NCI-H187 treated with DMSO at 0.1 percent for 48 hours (cell line): Measurements from ENCODE around the gene NFYA.

Source experiments
- DNase-seq: peaks from one replicate; lab custom pipeline; 2025; lab: John Stamatoyannopoulos, UW

Gene NFYA

DNA sequence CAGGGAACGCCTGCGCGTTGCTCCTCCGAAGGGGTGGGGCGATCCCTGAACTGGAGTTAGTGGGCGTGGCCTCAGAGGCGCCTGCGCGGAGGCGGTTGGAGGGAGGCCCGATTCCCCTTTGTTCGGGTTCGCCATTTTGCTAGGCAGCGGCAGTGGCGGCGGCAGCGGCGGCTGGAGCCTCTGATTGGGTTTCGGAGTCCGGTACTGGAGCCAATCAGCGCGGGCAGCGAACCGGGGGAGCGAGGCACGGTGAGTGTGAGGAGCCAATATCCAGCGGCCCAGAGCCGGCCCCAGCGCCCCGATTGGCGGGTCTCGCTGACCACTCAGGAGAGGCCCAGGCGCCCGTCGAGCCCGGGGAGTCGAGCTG, at the start of gene NFYA:
NFYA (plus strand) TSS at position 139 of the 367 bp plus-strand sequence. CDS start 6,116 bp downstream, outside the sequence.
- no peak for DNase-seq

DNA sequence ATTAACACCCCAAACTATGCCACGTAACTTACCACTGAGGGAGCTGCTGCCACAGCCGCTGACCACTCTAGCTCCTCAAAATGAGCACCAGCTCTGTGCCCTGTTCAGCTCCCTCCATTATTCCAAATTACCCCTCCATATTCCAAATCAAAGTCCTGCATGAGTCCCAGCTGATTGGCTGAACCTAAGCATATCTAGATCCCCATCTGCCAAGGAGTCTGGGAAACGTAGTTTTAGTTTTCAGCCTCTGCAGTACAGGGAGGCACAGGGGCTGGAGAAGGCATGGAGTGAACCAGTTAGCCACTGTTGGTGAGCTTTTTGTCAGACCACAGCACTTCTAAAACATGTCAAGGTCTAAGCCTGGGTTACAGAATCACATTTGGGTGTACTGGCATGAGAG, 49.7 kb upstream of the NFYA start:
- no peak for DNase-seq

DNA sequence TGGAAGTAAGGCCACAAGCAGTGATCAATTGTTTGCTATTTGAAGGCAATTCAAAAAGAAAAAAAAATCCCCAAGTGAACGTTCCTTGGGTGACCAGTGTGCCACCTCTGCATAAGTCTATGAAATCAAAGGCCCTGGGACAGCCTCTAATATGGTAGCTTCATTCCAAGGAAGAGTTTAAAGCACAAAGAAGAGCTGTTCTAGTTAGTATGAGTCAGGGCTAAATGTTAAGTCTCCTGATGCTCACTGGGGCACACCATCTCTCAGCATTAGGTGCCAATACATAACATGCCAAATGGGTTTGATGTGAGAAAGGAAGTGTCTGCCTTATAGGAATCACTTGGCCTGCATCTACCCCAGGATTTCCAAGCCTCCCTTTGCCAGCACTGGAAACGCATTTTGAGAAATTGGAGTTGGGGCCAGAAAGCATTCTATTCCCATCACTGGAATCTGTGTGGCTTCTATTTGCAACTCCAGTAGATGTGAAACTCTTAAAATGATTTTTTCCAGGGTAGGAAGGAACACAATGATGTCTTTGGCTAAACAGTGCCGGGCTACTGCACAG, 46.7 kb upstream of the NFYA start:
- DNase-seq, result no peak

DNA sequence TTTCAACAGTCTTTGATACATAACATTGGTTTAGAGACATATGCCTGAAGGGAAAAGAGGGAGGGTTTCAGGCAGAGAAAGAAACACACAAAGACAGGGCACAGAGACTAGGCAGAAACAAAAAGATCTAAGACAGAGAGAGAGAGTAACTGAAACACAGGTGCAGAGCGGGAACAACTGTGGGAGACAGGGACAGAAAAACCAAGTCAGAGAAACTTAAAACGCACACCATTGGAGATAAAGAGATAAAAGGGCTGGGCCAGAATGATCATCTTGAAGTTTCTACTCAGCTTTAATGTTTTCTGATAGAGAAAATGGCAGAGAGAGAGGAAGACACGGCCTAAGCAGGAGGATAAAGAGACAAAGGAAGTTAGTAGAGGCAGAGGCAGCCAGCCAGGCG, 45.5 kb upstream of the NFYA start:
- no peak for DNase-seq

DNA sequence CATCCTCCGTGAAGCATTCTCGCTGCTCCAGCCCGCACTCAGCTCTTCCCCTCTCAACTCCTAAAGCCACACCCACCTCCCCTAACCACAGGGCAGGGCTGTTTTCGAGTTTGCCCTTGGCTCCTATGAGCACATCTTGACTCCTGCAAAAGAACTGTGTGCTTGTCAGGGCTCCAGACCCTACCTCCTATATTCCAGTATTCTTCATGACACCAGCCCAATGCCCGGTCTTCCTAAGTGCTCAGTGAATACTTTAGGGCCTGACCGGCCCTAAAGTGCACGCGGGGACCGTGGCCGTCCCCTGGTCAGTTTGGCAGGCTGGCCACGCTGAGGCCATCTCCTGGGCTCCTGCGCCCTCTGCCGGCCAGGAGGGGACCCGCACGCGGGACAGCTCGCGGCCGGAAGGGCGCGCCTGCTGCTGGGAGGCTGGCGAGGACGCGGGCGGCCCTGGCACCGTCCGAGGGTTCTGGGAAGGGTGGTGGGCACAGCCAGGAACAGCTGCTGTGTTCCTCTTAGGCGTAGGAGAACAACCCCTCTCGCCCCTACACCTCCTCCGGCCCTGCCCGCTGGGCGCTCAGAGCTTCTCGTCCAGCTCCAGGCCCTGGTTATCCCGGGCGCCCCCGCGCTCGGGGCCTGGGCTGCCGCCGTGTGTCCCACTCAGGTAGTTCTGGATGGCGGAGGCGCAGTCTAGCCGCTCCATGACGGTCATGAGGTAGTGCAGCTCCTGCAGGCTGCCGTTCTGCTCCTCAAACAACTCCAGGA, 44.8 kb upstream of the NFYA start:
- DNase-seq, result no peak

DNA sequence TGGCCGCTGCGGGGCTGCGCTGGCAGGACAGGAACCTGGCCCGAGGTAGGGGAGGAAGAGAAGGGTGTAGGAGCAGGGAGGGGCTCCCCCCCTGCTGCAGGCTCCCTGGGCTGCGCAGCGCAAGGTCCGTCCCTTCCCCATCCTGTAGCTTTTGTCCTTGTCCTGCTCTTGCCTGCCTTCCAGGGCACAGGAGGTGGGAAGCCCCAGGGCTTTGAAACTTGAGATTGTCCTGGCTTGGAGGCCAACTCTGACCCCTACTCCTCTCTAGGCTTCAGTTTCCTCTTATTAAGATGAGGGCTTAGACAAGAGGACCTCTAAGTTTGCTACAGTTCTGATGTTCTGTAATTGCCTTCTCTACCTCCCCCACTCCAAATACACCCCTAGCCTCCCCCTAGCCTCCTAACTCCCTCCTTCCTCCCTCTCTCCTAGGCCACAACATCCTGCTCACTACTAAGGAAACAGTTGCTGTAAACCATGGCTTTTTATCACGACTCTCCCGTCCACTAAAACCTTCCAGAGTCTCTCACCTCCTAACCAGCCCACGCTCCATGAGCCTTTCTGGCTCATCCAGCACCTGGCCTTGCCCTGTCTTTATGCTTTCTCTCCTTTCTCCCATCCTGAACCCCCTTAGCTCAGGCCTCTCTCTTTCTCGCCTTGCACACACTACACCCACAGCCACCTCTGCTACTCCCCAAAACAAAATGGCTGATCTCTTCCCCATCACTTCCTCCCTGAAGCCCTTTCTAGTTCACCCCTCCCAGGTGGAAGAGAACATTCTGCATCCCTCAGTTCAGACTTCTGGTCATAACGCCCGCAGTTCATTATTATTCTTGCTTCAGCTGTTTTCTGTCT, 44.0 kb upstream of the NFYA start:
- DNase-seq, result no peak

DNA sequence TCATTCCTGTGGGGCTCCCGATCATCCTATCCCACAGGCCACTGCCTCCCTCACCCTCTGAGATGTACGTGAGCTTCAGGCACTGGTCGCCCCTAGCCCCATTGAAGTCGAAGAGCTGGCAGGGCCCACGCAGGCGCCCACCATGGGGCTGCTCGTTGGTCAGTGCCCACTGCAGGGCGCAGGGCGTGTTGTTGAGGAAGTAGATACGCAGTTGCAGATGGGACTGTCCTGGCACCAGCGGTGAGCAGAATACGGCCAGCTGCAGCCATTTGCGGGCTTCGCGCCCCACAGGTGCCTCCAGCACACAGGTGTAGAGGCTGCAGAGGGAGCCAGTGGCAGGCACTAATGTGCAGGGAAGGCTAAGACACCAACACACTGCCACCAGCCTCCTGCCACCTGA, 39.9 kb upstream of the NFYA start:
- DNase-seq, result no peak

DNA sequence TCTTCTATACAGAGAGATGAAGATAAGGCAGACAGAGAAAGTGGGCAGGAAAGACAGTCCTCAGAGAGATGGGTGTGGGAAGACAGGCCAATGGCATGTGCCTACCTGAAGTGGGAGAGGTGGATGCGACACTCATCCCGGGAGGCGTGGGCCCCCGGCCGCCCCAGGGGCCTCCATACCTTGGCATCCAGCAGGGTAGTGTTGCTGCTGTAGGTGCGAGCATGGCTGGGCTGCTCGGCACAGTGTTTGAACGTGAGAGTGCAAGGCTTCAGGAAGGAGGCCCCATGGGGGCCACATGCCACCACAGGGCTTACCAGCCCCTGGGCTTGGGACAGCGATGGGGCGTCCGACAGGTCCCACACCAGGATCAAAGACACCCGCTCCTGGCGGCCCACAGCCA, 39.0 kb upstream of the NFYA start:
- DNase-seq, result no peak

DNA sequence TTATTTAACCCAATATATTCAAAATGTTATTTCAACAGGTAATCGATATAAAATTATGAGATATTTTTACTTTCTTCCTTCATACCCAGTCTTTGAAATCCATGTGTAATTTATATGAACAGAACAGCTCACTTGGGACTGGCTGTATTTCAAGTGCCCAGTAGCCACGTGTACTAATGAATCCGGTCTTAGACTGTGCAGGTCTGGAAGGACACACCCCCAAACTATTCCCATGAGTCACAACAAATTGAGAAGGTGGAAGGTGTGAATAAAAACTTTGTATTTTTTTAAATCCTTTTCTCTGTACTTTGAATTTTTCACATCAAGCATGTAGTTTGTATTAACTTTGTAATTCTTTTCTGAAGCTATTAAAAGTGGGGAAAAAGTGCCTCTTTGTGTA, 36.6 kb upstream of the NFYA start:
- no peak for DNase-seq

DNA sequence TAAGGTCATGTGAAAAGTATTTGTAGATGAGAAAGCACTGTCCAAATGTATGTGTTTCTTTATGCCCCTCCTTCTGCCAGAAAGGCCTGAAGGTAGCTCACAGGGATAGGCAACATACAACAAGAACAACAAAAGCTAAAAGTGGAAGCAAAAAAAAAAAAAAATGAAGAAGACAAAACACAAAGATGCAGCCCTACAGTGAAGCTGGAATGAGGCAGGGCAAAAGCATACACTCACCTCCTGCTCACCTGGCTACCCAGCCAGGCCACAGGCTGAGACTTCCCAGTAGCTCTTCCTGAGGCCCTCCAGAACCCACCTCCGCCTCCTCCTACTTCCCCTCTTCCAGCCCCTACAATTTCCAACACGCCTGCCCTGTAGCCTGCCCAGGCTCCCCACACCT, 36.2 kb upstream of the NFYA start:
- DNase-seq, result no peak

DNA sequence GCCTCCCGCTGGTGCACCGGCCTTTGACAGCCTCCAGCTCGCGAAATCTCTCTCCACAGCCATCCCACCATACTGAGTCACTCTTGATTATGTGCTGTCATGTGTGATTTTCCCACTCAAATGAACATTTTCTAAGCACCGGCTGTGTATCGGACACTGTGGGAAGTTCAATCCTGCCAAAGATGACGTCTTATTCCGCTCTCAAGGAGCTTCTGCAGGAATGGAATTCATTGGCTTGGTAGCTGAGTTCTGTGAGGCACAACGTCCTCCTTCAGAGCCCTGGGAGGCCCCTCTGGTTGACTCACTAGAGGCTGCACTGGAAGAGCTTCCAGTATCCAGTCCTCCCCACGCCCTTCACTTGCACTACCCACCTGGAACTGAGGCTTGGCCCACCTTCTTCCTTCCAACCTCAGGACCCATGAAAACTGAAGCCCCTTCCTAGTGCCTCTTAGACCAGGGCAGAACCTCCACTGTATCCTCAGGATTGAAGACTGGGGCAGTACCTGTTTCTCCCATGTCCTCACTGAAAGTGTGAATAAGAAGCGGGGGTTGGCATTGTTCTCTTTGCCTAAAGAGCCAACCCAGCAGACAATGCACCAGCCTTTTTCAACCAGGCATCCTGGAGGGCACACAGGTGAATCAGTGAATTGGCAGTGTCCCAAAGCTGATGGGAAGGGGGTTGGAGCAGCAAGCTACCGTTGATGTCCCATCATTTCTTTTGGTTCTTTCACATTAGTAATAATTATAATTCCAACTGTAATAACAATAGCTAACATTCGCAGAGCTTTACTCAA, 35.5 kb upstream of the NFYA start:
- no peak for DNase-seq

DNA sequence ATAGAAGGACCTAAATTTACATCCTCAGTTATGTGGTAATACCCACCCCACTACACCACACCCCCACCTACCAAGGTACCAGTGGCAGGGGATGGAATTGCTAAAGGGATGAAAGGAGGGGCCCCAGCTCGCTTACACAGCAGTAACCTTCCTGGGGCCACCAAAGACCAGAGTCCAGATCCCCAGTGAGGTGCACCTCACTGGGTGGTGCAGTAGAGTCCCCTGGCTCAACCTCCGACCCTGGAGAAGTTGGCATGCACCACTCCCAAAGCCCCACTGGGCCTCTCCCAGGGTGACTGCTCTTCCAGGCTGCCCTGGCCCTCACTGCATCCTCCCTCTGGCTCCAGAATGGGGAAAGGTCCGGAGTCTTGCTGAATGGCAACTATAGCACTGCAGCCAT, 34.6 kb upstream of the NFYA start:
- DNase-seq, result no peak

DNA sequence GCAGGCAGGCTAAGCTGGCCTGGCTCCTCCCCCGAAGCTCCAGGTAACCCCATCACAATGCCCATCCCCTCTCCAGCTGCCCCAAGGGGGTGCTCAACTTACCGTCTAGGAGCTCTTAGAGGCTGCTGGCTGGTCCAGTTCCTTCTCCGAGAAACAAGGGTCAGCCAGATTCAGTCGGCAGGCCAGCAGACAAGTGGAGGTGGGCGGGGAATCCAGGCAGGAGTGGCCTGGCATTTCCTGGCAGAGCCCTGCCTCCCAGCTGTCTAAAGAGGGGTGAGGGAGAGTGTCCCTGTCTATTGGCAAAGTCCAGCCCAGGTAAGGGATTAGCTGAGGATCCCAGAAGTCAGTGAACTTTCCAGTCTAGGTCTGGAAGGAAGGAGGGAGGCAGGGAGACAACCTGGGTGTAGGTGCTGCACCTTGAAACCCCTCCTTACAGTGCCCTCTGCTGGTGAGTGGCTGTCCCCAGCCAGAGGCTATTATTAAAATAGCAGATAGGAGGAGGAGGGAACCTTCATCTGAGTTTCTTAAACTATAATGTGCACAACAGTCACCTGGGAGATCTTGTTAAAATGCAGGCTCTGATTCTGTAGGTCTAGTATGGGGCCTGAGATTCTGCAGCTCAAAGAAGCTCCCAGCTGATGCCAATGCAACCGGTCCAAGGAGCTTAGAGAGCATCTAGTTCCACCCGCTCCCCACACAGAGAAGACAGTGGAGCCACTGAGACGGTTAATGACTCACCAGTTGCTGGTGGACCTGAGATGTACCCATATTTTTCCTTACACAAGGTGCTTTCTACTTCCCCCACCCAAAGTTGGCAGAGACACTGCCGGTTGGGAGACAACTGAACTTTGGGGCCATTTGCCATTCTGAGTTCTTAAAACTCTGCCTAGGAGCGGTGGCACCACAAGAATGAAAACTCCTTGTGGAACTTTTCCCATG, 33.4 kb upstream of the NFYA start, which contains the start of gene UNC5CL:
UNC5CL (minus strand) TSS at position 162 of the 939 bp plus-strand sequence. CDS start 4,147 bp downstream, outside the sequence.
- no peak for DNase-seq

DNA sequence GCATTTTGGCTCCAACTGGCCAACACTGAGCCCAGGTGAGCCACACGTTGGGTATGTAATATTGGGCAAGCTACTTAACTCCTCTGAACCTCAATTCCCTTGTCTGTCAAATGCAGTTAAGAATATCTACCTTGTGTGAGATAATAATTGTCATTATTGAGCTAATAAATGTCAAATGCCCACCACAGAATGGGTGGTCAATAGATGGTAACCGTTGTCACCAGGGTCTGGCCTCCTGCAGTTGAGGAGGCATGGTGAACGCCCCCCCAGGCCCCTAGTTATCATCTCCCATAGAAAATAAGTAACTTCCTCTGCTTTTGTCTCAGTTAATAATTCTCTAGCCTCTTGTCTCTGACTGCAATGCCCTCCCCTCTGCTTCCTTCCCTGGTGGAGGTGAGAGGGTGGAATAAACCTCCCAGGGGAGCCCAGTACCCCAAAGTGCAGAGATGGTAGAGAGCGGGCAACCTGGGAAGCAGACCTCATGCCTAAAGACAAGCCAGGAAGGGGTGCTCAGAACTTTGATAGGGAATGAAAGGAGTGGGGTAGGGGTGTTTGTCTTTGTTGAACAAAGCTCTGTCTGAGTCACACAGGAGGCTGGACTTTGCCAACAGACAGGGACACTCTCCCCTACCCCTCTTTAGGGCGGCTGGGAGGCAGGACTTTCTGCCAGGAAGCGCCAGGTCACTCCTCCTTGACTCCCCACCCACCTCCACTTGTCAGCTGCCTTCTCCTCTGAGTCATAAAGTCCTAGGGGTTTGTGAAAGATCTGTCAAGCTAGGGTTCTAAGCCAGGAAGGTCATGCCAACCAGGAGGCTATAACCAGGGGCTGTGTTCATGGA, 32.5 kb upstream of the NFYA start:
- no peak for DNase-seq

DNA sequence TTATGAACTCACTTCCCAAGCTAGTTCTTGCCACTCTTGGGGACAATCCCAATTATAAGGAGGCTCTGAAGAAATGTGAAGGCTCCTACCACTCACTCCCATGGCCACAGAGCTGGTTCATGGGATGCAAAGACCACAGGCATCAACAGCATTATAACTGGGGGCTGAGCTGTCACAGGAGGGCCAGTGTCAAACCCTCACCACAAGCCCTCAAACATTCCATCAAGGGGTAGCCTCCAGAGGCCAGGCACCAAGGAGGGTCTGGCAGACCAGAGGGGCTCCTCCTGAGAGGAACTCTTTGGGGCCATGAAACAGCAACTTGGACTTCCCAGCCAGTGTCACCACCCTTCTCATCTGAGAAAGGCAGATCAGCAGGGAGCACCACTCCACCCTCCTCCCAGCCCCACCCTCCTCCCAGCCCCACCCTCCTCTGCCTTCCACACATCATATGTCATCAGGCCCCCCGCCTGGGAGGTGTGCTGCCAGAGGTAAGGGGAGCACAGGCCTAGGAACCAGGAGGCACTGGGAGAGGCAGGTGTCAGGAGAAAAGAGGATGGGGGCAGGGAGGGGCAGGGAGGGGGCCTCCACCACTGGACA, 31.7 kb upstream of the NFYA start:
- DNase-seq, result no peak

DNA sequence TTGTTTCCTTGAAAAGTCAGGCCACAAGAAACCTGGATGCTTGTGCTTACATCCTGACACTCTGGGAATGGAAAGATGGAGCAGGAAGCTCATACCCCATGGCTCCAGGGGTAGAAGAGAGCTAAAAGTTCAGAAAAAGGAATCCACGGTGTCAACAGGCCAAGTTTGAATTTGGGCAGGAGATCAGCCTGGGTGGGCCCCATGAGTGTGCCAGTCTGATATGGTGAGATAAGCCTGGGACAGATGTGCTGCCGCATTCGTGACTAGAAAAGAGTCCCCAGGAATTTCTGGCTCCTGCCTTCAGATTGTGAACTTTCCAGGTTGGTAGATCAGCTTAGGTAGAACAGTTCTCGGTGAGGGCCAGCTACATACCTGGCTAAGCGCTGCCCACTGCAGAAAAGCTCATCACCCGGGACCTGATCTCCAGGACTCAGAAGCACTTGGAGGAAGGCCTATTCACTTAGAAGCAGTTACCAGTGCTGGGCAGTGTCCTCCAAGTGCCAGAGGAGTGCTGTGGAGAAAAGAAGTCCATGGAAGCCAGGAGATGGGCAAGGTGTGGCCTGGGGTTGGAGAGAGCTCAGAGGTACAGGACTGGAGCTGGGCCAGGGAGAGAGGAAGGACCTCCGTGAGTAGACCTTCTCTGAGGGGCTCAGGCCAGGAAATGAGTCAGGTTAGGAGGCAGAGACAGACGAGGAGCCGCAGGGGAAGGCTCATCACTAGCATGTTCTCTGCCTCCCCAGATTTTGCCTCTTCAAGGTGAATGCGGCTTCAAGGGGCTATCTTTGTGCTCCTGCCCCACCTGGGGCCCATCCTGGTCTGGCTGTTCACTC, 30.3 kb upstream of the NFYA start, which contains the start of gene TSPO2:
TSPO2 (plus strand) TSS at position 242 of the 830 bp plus-strand sequence; CDS start at position 761, 519 bp downstream.
- DNase-seq, result no peak

DNA sequence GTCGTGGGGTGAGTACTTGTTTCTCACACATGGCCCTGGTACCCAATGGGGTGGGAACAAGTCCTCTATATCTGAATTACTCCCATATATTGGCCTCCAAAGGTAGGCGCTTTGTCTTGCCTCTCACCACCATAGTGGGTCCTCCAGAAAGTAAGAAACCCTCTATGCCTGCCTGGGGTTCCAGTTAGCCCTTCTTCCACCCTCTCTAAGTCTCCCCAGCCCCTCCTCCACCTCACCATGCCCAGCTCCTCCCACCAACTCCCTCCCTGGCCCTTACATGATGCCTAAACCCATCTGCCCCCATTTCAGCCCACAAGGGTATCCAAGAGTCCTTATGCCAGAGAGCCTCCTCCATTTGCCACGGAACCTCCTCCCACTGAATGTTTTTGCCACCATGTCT, 29.6 kb upstream of the NFYA start:
- no peak for DNase-seq

DNA sequence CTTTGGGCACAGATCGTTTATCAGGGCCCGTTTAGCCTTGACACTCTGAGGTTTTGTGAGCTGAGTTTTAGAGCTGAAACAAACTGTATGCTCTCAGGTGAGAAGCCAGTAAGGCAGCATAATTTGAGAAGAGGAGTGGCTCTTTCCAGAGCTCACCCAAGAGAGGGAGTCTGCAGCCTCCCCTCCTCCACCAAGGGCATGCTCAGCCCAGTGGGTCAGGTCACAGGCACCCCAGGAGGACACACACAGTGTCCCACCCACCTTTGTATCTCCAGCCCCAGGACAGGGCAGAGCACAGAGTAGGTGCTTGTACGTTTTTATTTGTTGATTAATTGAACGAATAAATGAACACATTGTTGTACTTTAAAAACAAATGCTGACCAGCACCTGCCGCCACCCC, 27.1 kb upstream of the NFYA start:
- DNase-seq, result no peak

DNA sequence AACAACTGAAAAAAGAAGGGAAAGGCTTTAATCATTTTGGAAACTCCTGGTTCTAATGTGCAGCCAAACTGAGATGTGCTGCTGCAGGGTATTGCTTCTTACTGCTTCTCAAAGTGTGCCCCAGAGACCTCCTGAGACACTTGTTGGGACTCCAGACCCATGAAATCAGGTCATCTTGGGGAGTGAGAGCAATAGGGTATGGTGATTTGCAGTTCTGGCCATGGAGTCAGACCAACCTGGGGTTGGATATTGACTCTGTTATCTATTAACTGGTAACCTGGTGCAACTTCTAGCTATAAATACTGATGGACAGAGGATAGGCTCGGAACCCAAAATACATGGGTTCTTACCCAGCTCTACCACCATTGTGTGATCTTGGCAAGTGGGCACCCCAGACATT, 26.7 kb upstream of the NFYA start:
- DNase-seq, result no peak
